GM21576 (cell line): Measurements from ENCODE around the gene LCP1.

ENCODE experiments used
- ATAC-seq: cut with Tn5 transposase; IDR thresholded peaks from one replicate; pipeline ENCODE4 v1.9.1; 2021; ENCODE audit warnings: mild to moderate bottlenecking, moderate library complexity; ENCODE audit not compliant: unreplicated experiment

LCP1 gene

GRCh38 chr13:46131705-46132104, 50.3 kb downstream of the LCP1 start:
- ATAC-seq: no peak

DNA sequence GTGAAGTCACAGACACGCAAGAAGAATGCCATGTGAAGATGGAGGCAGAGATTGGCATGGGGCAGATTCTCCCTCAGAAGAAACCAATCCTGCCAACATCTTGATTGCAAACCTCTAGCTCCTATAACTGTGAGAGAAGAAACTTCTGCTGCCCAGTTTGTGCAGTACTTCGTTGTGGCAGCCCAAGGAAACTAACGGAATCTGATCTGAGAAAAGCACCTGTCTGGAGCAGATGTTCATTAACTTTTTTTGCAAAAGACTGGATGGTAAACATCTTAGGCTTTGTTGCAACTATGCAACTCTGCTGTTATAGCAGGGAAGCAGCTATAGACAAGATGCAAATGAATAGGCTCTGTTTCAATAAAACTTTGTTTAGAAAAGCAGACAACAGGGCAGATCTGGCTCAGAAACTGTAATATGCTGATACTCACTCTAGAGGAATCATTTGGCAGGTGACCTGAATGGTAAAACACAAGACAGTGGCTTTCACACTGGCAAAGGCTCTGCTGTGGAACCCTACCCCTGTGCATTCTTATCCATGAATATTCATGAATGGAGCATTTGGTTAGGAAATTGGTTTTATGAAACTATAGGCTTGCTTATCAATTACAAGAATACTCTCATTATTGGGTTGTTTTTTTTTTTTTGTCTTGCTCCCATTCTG, 51.9 kb downstream of the LCP1 start:
- ATAC-seq: no peak

- no peak for ATAC-seq
Observed at GRCh38 chr13:46129124-46129523, 52.9 kb downstream of the LCP1 start.

- no peak for ATAC-seq
Observed at GRCh38 chr13:46127358-46128023, 54.5 kb downstream of the LCP1 start.

DNA sequence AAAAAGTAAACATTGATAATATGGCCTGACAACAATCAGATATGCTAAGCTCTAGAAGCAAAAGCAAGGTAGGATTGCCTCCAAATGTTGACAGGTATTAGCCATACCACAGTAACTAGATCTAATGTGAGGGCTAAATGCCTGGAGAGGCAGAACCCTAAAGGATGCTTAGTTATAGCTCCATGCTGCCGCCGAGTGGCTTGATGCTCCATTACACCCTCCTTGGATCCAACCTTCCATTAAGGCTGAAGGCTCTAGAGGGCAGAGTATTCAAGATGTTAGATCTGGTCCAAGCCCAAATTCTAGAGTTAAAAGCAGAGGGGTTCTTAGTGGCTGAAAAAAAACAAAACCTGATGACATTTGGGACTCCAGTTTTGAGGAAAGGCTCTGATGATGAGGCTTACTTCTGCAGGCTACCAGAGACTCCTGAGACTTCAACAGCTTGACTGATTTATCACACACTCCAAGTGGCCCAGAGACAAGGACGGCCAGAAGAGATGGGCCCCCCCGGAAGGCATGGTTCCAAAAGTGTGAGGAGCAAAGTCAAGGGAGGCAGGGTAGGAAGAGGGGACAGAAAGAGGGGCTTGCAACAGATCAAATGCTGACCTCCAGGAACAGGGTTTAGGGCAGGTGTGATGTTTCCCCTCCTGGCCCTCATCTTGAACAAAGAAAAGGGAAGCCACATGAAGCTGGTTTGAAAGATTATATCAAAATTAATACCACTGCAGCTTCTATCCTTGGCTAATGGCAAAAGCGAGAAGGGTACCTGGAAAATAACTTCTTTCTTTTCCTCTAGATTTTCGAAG, 55.2 kb downstream of the LCP1 start:
- peak; percentile 77 for ATAC-seq

- no peak for ATAC-seq
Observed at GRCh38 chr13:46126056-46126455, 55.9 kb downstream of the LCP1 start.

GRCh38 chr13:46124967-46125933, 56.7 kb downstream of the LCP1 start:
- ATAC-seq: no peak

DNA sequence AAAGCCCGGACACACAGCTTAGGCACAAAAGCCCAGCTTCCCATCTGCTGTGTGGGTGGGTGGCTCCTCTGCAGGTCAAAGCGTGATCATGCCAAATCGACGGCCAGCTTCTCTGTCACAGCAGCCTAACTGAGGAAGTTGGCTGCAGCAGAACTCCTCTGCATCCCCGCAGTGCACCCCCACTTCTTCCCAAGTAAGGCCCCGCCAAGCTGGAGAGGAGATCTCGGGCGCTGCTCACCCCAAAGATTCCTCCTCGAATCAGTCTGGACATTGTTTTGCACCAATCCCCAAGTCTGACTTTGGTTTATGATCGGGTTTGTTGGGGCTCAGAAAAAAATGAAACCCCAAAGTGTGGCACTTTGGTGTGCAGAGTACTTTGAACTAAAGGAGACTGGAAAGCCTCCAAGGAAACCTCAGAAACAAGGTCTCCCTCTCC, 57.4 kb downstream of the LCP1 start:
- no peak for ATAC-seq

GRCh38 chr13:46122304-46122703, 59.7 kb downstream of the LCP1 start:
- no peak for ATAC-seq

GRCh38 chr13:46121597-46122163, 60.3 kb downstream of the LCP1 start:
- ATAC-seq: no peak

DNA sequence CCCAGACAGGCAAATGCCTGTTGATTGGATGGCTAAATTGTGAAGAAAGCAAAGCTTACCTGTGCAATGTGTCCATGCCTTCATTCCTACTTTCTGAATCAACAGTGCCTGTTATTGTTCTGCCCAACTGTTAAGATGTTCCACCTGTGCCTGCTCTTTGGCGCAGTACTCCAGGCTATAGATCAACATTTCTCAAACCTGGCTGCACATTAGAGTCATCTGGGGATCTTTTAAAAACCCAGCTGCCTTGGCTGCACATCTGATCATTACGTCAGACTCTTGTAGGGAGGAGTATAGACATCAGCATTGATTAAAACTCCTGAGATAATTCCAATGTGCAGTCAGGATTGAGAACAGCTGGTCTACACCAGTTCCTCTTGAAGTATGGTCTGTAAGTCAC, 60.9 kb downstream of the LCP1 start:
- ATAC-seq: no peak

DNA sequence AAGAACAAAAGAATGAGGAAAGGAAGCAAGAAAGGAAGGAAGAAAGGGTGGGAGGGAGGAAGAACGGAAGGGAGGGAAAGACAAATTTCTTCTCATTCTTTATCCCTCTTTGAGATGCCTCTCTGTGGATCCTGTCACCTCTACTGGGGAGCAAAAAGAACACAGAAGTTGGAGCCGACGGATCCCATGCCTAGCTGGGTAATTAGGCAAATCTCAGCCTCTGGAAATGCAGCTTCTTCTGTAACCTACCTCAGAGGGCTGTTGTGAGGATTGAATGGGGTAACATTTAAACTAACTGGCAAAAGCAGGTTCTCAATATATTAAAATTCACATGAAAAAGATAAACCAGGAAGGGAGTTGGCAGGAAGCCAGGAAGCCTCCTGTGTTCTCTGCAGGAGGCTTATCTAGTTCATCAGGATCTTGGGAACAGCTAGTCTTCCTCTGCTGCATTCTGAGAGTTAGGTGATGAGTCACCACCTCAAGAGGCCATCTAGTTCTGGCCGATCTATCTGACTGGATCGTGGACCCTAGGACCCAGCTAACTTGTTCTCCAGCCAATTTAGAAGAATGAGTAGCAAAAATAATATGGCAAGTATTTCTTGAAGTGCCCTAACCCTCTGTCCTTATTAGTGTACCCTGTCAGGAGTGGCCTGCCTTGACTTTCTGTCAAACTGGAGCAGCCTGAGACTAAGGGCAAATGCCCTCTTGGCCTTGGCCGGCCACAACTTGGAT, 61.9 kb downstream of the LCP1 start:
- no peak for ATAC-seq

- no peak for ATAC-seq
Observed at GRCh38 chr13:46116653-46117502, 65.1 kb downstream of the LCP1 start.

DNA sequence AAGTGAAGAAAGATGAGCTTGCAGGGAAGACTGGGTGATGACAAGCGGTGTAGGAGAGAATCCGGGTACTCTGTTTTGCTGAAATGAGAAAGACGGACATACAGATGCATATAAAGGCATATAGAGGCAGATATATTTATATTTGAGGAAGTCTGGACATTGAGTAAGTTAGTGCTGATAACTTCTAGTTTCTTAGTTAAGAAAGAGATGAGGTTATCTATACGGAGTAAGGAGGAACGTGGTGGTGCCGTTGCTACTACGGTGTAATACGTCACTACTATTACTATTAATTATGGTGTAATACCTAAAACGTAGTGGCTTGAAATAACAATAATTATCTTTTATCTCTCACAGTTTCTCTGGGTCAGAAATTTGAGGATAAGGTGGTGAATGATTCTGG, 67.4 kb downstream of the LCP1 start:
- ATAC-seq: no peak

DNA sequence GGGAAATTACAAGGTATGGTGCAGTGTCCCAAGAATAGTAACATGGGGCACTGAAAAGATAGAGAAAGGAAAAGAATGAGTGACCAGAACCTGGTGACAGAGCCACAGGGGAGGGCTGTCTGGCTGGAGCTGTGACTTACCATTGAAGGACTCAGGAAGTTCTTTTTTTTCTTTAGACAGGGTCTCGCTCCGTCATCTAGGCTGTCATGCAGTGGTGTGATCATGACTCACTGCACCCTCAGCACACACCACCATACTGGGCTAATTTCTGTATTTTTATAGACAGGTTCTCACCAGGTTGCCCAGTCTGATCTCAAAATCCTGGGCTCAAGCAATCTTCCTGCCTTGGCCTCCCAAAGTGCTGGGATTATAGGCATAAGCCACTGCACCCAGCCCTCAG, 68.4 kb downstream of the LCP1 start:
- no peak for ATAC-seq

- ATAC-seq: no peak
Observed at GRCh38 chr13:46111151-46111550, 70.8 kb downstream of the LCP1 start.

DNA sequence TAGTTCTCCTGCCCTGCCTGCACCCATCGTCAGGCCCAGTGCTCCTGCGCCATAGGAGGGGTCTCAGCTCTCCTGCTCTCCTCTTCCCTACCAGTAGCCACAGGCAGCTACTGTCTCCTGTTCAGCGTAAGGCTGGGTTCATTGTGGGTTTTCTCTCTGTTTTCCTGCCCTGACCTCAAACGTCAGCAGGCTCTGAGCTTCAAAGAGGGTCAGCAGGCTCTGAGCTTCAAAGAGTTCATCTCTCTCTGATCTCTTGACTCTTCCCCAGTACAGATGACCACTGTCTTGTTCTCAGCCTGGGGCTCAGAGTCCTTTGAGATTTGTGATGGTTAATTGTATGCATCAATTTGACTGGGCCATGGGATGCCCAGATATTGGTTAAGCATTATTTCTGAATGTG, 72.5 kb downstream of the LCP1 start:
- ATAC-seq: no peak

DNA sequence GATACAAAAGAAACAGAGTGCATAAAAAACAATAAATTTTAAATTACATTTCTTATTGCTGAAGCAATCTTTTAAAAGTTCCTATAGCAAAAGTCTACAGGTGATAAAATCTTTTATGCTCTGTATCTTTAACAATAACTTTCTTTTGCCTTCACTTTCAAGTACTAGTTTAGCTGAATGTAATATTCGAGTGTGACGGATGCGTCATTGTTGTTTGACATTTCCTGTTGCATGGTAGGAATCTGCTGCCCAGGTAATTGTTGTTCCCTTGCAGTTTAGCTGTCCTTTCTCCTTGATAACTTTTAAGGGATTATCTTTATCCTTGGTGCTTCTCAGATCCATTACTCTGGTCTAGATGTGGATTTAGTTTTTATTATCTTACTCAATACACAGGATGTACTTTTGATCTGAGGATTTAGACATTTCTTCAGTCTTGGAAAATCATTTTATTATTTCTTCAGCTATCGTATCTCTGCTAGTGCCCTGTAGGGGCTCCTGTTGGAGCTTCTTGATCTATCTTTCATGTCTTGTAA, 75.1 kb downstream of the LCP1 start:
- ATAC-seq: no peak

GRCh38 chr13:46104868-46105267, 77.1 kb downstream of the LCP1 start, which contains the start of gene CPB2:
TSS of gene CPB2 (minus strand) at chr13:46105033. CDS start at chr13:46105009, 24 bp downstream.
- ATAC-seq: no peak
